B cell (primary cell): ENCODE measurements around the gene LGI2. TPM values are rescaled to one million over a fixed set of nuclear protein-coding genes. Genes with fewer than 3 reads are reported as not detected.
"Not testable (repeated sequence)": the region's sequence is repeated elsewhere in the genome, so short reads cannot be mapped to it uniquely, and the experiment has no call there.

Source experiments
- ATAC-seq: fragments of 200-7000 bp; cut with Tn5 transposase; one replicate; pipeline ENCODE4 v1.10.0; 2021; ENCODE audit warnings: low read depth, mild to moderate bottlenecking, moderate number of reproducible peaks, moderate library complexity
- CTCF ChIA-PET: fragments of 350-600 bp; sonication (Branson Sonifier 250); formaldehyde crosslinking; loops from one replicate; lab custom pipeline; 2021; ENCODE audit warnings: antibody characterized with exemption, inconsistent platforms; lab: Charles Lee
- POLR2A ChIA-PET: fragments of 350-600 bp; sonication (Branson Sonifier 250); formaldehyde crosslinking; loops from one replicate; lab custom pipeline; 2021; ENCODE audit warnings: antibody characterized with exemption; lab: Charles Lee
- DNase-seq: peaks from one replicate; pipeline ENCODE4 v3.0.0; 2013
- H2AFZ ChIP-seq: 2 replicates; pipeline ENCODE4 v1.6.1; 2012; ENCODE audit warnings: mild to moderate bottlenecking, low read depth, low read length; ENCODE audit not compliant: insufficient read depth, poor library complexity, severe bottlenecking
- H3K27ac ChIP-seq, 2 donors: 1 replicate in 1 of 2; 2 replicates in 1 of 2; pipeline ENCODE4 v1.5.1; 2012 to 2013; ENCODE audit warnings: low read length in 2 of 2, mild to moderate bottlenecking in 2 of 2, moderate library complexity in 1 of 2
- H3K27me3 ChIP-seq, 4 experiments: fragments of 200-600 bp in 1 of 4; sonication (generic) in 1 of 4; replicated peaks in 1 of 4; 1 replicate in 2 of 4; 2 replicates in 2 of 4; pipeline versions ENCODE4 v1.6.1 to v1.7.0; 2013 to 2016; ENCODE audit warnings: low read length in 3 of 4, mild to moderate bottlenecking in 2 of 4, mixed read lengths in 1 of 4, moderate library complexity in 1 of 4; ENCODE audit not compliant: insufficient read depth in 4 of 4, control insufficient read depth in 3 of 4; ENCODE audit errors: control extremely low read depth in 1 of 4
- H3K36me3 ChIP-seq, 2 experiments: replicated peaks in 1 of 2; 1 replicate in 1 of 2; 2 replicates in 1 of 2; pipeline versions ENCODE4 v1.6.1 to v1.7.1; 2013; ENCODE audit warnings: low read length in 1 of 2; ENCODE audit not compliant: insufficient read depth in 2 of 2, control insufficient read depth in 1 of 2; ENCODE audit errors: control extremely low read depth in 1 of 2, extremely low read depth in 1 of 2
- H3K4me1 ChIP-seq, 2 donors: fragments of 200-600 bp in 1 of 2; sonication (generic) in 1 of 2; 1 replicate in 1 of 2; 2 replicates in 1 of 2; pipeline versions ENCODE4 v1.5.1 to v1.6.1; 2013 to 2017; ENCODE audit warnings: low read length in 2 of 2; ENCODE audit not compliant: control insufficient read depth in 2 of 2, insufficient read depth in 2 of 2
- H3K4me2 ChIP-seq: replicated peaks from 2 replicates; pipeline ENCODE3; 2012; ENCODE audit warnings: mild to moderate bottlenecking, low read depth, low read length; ENCODE audit not compliant: poor library complexity, severe bottlenecking
- H3K4me3 ChIP-seq, 5 experiments: fragments of 200-600 bp in 1 of 5; sonication (generic) in 1 of 5; 1 replicate in 3 of 5; 2 replicates in 2 of 5; pipeline versions ENCODE4 v1.5.1 to v1.7.0; 2011 to 2016; ENCODE audit warnings: low read length in 4 of 5, mild to moderate bottlenecking in 4 of 5, low read depth in 2 of 5, control low read depth in 1 of 5, moderate library complexity in 1 of 5; ENCODE audit not compliant: insufficient read depth in 1 of 5; ENCODE audit errors: control extremely low read depth in 1 of 5, extremely low read depth in 1 of 5
- H3K79me2 ChIP-seq: fragments of 200-600 bp; sonication (generic); one replicate; pipeline ENCODE4 v1.6.0; 2016; ENCODE audit warnings: low read length; ENCODE audit not compliant: control insufficient read depth, insufficient read depth
- H3K9ac ChIP-seq: fragments of 200-600 bp; sonication (generic); 2 replicates; pipeline ENCODE4 v1.6.1; 2017; ENCODE audit warnings: mild to moderate bottlenecking, low read length, moderate library complexity
- H3K9me3 ChIP-seq, 3 donors: one replicate each; pipeline versions ENCODE4 v1.6.1 to v1.7.1; 2013; ENCODE audit warnings: low read length in 2 of 3; ENCODE audit not compliant: control insufficient read depth in 2 of 3, insufficient read depth in 1 of 3; ENCODE audit errors: control extremely low read depth in 1 of 3
- H4K20me1 ChIP-seq: 2 replicates; pipeline ENCODE4 v1.6.0; 2012; ENCODE audit warnings: mild to moderate bottlenecking, low read length; ENCODE audit not compliant: insufficient read depth, control insufficient read depth, poor library complexity, severe bottlenecking
- H3K27ac Mint-ChIP-seq: one replicate; pipeline ENCODE4 v1.8.0; 2021; ENCODE audit warnings: mixed read lengths
- H3K27me3 Mint-ChIP-seq: one replicate; pipeline ENCODE4 v1.8.0; 2021; ENCODE audit warnings: mixed read lengths
- H3K4me1 Mint-ChIP-seq: one replicate; pipeline ENCODE4 v1.8.0; 2021; ENCODE audit warnings: mixed read lengths
- H3K4me3 Mint-ChIP-seq: one replicate; pipeline ENCODE4 v1.8.0; 2021; ENCODE audit warnings: mixed read lengths
- H3K9me3 Mint-ChIP-seq: one replicate; pipeline ENCODE4 v1.8.0; 2022; ENCODE audit warnings: mixed read lengths; ENCODE audit not compliant: insufficient read depth
- CTCF ChIP-seq: fragments of 200-600 bp; IDR thresholded peaks from one replicate; pipeline ENCODE4 v1.8.0; 2022; ENCODE audit warnings: antibody characterized with exemption, mild to moderate bottlenecking
- EZH2 ChIP-seq: IDR thresholded peaks from 2 replicates; pipeline ENCODE4 v1.6.1; 2012; ENCODE audit warnings: borderline replicate concordance, low read depth, mild to moderate bottlenecking, moderate library complexity, low read length; ENCODE audit not compliant: insufficient read depth, poor library complexity, severe bottlenecking
- WGBS: methylation state at CpG from one replicate; pipeline ENCODE4 v1.1.5; 2013; ENCODE audit warnings: missing lambda C conversion rate; ENCODE audit not compliant: insufficient coverage; 5-methylcytosine and 5-hydroxymethylcytosine counted together
- intact Hi-C: fragments of 100-400 bp; cut with micrococcal nuclease; formaldehyde crosslinking; loops from one replicate; pipeline ENCODE4 v1.10.0; 2022
- polyA plus RNA-seq: library from polyadenylated mRNA; depleted of rRNA; stranded (reverse); fragments of >200 nt; gene quantifications from 2 replicates; pipeline ENCODE4 v1.2.3, GENCODE V29; 2012
- total RNA-seq, 2 donors: library from RNA; stranded (reverse); fragments of 120-200 nt in 1 of 2; gene quantifications; 1 replicate in 1 of 2; 2 replicates in 1 of 2; pipeline versions ENCODE4 v1.2.3 to v1.2.4, GENCODE V29; 2013 to 2022

The LGI2 gene
- total and polyA plus RNA-seq, 2 donors (not counting 1 experiment from before 2014, with no cell fraction given) = not detected

- WGBS = no CpG with 5 or more reads among the region's 3 CpGs
Measured at GRCh38 chr4:25015012-25015411, 15.7 kb downstream of the LGI2 start.

GRCh38 chr4:25014662-25014983 is 16.1 kb downstream of the LGI2 start:
- no CpG with 5 or more reads among the region's 1 CpG for WGBS
- intact Hi-C loops, H3K79me2 ChIP-seq, H3K27me3 Mint-ChIP-seq, H3K36me3 ChIP-seq, H3K4me3 ChIP-seq, H3K27me3 ChIP-seq, H2AFZ ChIP-seq, H3K27ac ChIP-seq, H3K4me3 Mint-ChIP-seq, POLR2A ChIA-PET, H3K4me2 ChIP-seq, CTCF ChIA-PET, DNase-seq, H3K4me1 Mint-ChIP-seq, H3K9ac ChIP-seq, H3K9me3 Mint-ChIP-seq, H3K4me1 ChIP-seq, H4K20me1 ChIP-seq, H3K9me3 ChIP-seq, ATAC-seq, H3K27ac Mint-ChIP-seq: not testable (repeated sequence)

More at GRCh38 chr4:25015012-25015411, 15.7 kb downstream of the LGI2 start:
- ATAC-seq (no peak), DNase-seq (no peak)
- Mint-ChIP-seq H3K27ac (no peak overlapping the region), H3K27me3 (peaks cover 12% of the 10 kb centered on the region), H3K4me1 (no peaks in the 10 kb centered on the region), H3K9me3 (no peaks in the 10 kb centered on the region), H3K4me3 (no peak overlapping the region)
- TF ChIP-seq EZH2 (no peak), CTCF (no peak)
- no peaks in the 10 kb centered on the region for H3K36me3 ChIP-seq
- no peaks in the 10 kb centered on the region for H3K4me1 ChIP-seq
- H3K27me3 ChIP-seq = peaks cover 0 to 4% (median 0%) of the 10 kb centered on the region in 4 experiments
- no peak overlapping the region for H3K4me2 ChIP-seq
- intact Hi-C loops = loop anchor here (5.0 kb wide), 1 partner anchor 653 kb away; no protein-coding TSS in a partner anchor
- ChIA-PET CTCF (no interaction called here), POLR2A (no interaction called here)
- H3K9ac ChIP-seq = no peak overlapping the region
- no peaks in the 10 kb centered on the region for H3K9me3 ChIP-seq
- H2AFZ ChIP-seq = no peak overlapping the region
- H4K20me1 ChIP-seq = no peaks in the 10 kb centered on the region
- no peak overlapping the region for H3K27ac ChIP-seq
- H3K4me3 ChIP-seq = no peak overlapping the region
- no peaks in the 10 kb centered on the region for H3K79me2 ChIP-seq
